MCF 10A (cell line): ENCODE results near the gene ZBED1. TPM values are rescaled to one million over a fixed set of nuclear protein-coding genes. Genes with fewer than 3 reads are reported as not detected.
A peak's percentile ranks its signal among the peaks of the same experiment; 100 is the strongest.

Source experiments
- BruUV-seq: library from RNA; stranded (reverse); fragments of 400-500 nt; replicated peaks from 2 replicates; lab custom pipeline; 2021; lab: Mats Ljungman, UMichigan
- CTCF ChIA-PET: fragments of 300-600 bp; sonication (Branson Sonifier 250); formaldehyde crosslinking; extraction: SDS; loops from one replicate; lab custom pipeline; 2021; ENCODE audit warnings: antibody characterized with exemption, inconsistent platforms; lab: Yijun Ruan, JAX
- POLR2A ChIA-PET: fragments of 300-600, 350-650 bp; sonication (Branson Sonifier 250); formaldehyde crosslinking; extraction: SDS; loops from one replicate; lab custom pipeline; 2020; ENCODE audit warnings: antibody characterized with exemption, inconsistent platforms; lab: Yijun Ruan, JAX
- DNase-seq: peaks from one replicate; pipeline ENCODE4 v3.0.0-alpha.2; 2018; ENCODE audit not compliant: unreplicated experiment
- H3K27ac Mint-ChIP-seq: one replicate; pipeline ENCODE4 v1.8.0; 2022; ENCODE audit warnings: mild to moderate bottlenecking, low read depth, mixed read lengths; ENCODE audit not compliant: unreplicated experiment
- H3K27me3 Mint-ChIP-seq: one replicate; pipeline ENCODE4 v1.8.0; 2022; ENCODE audit warnings: mixed read lengths; ENCODE audit not compliant: insufficient read depth, unreplicated experiment
- H3K36me3 Mint-ChIP-seq: one replicate; pipeline ENCODE4 v1.8.0; 2022; ENCODE audit warnings: mild to moderate bottlenecking, moderate library complexity, mixed read lengths; ENCODE audit not compliant: insufficient read depth, unreplicated experiment
- H3K4me1 Mint-ChIP-seq: one replicate; pipeline ENCODE4 v1.8.0; 2022; ENCODE audit warnings: mixed read lengths; ENCODE audit not compliant: insufficient read depth, unreplicated experiment
- H3K4me3 Mint-ChIP-seq: one replicate; pipeline ENCODE4 v1.8.0; 2022; ENCODE audit warnings: mild to moderate bottlenecking, moderate library complexity, mixed read lengths; ENCODE audit not compliant: unreplicated experiment
- H3K9me3 Mint-ChIP-seq: one replicate; pipeline ENCODE4 v1.8.0; 2022; ENCODE audit warnings: mixed read lengths; ENCODE audit not compliant: unreplicated experiment
- intact Hi-C: fragments of 100-400 bp; cut with micrococcal nuclease; formaldehyde crosslinking; loops from 2 replicates; pipeline ENCODE4 v1.14.1; 2022
- total RNA-seq: library from RNA; stranded (reverse); gene quantifications from 2 replicates; pipeline ENCODE4 v1.2.3, GENCODE V29; 2022
- TF ChIP-seq, protein P1 (sequence below): fragments of 200-600 bp; IDR thresholded peaks from one replicate; pipeline ENCODE4 v1.8.0; 2022; ENCODE audit warnings: antibody characterized with exemption, mild to moderate bottlenecking; ENCODE audit not compliant: unreplicated experiment

Gene ZBED1
- total RNA-seq, 1 experiment from 2014 or later, result 19.6 TPM

DNA sequence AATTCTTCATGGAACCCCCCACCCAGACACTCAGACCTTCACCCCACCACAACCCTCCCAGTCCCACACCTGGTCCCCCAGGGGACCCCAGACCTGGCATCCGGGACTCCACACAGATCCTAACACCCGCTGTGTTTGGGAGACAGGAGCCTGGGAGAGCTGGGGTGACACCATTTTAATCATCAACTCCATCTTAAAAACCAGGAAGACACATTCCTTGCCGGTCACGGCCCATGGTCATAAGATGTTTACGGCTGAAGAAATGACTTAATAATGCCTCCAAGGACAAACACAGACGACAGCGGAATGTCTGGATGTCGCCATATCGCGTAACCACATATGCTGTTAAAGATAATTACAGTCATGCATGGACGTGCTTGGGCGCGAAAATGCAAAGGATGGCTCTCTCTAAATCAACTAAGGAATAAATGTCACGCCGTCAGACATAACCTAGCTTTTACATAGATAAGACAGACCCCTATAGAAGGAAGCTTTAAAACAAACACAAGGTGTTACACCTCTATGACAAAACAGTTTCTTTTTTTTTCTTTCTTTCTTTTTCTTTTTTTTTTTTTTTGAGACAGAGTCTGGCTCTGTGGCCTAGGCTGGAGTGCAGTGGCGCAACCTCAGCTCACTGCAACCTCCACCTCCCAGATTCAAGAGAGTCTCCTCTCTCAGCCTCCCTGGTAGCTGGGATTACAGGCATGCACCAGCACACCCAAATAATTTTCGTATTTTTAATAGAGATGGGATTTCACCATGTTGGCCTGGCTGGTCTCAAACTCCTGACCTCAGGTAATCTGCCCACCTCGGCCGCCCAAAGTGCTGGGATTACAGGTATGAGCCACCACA lies 2.1 kb upstream of the ZBED1 start:
- no peaks in the 10 kb centered on the region for H3K9me3 Mint-ChIP-seq
- BruUV-seq, result no TSS peak
- no peak overlapping the region for H3K4me3 Mint-ChIP-seq
- ChIA-PET CTCF (no interaction called here), POLR2A (no interaction called here)
- H3K27ac Mint-ChIP-seq, result no peak overlapping the region
- H3K36me3 Mint-ChIP-seq, result peaks cover 7% of the 10 kb centered on the region
- intact Hi-C loops, result loop anchor here (5.0 kb wide), 2 partner anchors 84 to 104 kb away; no protein-coding TSS in a partner anchor
- H3K4me1 Mint-ChIP-seq, result no peaks in the 10 kb centered on the region
- TF ChIP-seq, protein P1, sequence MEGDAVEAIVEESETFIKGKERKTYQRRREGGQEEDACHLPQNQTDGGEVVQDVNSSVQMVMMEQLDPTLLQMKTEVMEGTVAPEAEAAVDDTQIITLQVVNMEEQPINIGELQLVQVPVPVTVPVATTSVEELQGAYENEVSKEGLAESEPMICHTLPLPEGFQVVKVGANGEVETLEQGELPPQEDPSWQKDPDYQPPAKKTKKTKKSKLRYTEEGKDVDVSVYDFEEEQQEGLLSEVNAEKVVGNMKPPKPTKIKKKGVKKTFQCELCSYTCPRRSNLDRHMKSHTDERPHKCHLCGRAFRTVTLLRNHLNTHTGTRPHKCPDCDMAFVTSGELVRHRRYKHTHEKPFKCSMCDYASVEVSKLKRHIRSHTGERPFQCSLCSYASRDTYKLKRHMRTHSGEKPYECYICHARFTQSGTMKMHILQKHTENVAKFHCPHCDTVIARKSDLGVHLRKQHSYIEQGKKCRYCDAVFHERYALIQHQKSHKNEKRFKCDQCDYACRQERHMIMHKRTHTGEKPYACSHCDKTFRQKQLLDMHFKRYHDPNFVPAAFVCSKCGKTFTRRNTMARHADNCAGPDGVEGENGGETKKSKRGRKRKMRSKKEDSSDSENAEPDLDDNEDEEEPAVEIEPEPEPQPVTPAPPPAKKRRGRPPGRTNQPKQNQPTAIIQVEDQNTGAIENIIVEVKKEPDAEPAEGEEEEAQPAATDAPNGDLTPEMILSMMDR, result no peak
- H3K27me3 Mint-ChIP-seq, result no peaks in the 10 kb centered on the region
- DNase-seq, result no peak

DNA sequence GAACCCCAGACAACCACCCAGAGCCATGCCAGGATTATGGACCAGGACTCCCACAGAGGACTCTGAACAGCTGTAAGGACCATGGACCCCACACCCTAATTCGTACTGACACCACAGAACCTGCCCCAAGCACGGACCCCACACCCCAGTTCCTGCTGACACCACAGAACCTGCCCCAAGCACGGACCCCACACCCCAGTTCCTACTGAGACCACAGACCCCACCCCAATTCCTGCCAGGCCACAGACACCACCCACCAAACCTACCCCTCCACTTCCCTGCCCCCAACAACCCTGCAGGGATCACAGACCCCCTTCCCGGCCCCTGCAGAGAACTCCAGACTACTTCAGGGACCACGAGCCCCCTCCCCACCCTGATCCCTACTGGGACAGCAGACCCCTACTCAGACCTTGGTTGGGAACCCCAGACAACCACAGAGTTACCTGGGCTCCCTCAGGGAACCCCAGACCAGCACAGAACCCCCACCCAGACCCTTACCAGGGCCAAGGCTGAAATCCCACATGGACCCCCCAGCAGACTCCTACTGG lies 1.4 kb upstream of the ZBED1 start:
- no peaks in the 10 kb centered on the region for H3K4me1 Mint-ChIP-seq
- H3K4me3 Mint-ChIP-seq, result peak overlapping the region; percentile 74
- ChIA-PET CTCF (no interaction called here), POLR2A (no interaction called here)
- no peak for DNase-seq
- BruUV-seq, result no TSS peak
- peaks cover 9% of the 10 kb centered on the region for H3K36me3 Mint-ChIP-seq
- H3K27me3 Mint-ChIP-seq, result no peaks in the 10 kb centered on the region
- no peaks in the 10 kb centered on the region for H3K9me3 Mint-ChIP-seq
- intact Hi-C loops, result loop anchor here (5.0 kb wide), 2 partner anchors 85 to 105 kb away; no protein-coding TSS in a partner anchor
- H3K27ac Mint-ChIP-seq, result peak overlapping the region; percentile 79
- TF ChIP-seq, protein P1, result no peak

DNA sequence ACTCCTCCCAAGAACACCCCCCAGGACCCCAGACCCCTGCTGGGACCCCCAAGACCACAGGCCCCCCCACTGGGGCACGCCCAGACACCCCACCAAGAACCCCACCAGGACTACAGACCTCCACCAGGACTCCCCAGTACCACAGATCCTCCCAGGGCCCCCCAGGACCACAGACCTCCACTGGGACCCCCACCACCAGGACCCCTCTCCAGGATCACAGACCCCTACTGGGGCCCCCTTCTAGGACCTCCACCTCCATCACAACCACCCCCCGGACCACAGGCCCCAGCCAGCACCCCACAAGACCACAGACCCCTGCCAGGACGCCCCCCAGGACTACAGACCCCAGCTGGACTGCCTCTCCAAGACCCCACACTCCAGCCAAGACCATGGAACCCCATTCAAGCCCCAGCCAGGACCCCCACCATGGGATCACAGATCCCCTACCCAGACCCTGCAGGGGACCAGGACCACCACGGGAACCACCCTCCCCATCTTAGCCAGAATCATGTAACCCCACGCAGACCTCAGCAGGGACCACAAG lies 855 bp upstream of the ZBED1 start:
- H3K27me3 Mint-ChIP-seq, result no peaks in the 10 kb centered on the region
- ChIA-PET CTCF (no interaction called here), POLR2A (no interaction called here)
- peak overlapping the region; percentile 74 for H3K4me3 Mint-ChIP-seq
- peaks cover 9% of the 10 kb centered on the region for H3K36me3 Mint-ChIP-seq
- intact Hi-C loops, result loop anchor here (5.0 kb wide), 2 partner anchors 86 to 106 kb away; no protein-coding TSS in a partner anchor
- no peak for DNase-seq
- no peaks in the 10 kb centered on the region for H3K9me3 Mint-ChIP-seq
- H3K27ac Mint-ChIP-seq, result peak overlapping the region; percentile 79
- no peaks in the 10 kb centered on the region for H3K4me1 Mint-ChIP-seq
- no TSS peak for BruUV-seq
- TF ChIP-seq, protein P1, result no peak
